Right hindlimb (tissue), 1 donor: ENCODE results near the gene VWA3B.
"Not testable (repeated sequence)": the region's sequence is repeated elsewhere in the genome, so short reads cannot be mapped to it uniquely, and the experiment has no call there.

Source experiments
- DNase-seq: peaks from one replicate; pipeline ENCODE4 v3.0.0-alpha.2; 2018

Gene VWA3B

DNA sequence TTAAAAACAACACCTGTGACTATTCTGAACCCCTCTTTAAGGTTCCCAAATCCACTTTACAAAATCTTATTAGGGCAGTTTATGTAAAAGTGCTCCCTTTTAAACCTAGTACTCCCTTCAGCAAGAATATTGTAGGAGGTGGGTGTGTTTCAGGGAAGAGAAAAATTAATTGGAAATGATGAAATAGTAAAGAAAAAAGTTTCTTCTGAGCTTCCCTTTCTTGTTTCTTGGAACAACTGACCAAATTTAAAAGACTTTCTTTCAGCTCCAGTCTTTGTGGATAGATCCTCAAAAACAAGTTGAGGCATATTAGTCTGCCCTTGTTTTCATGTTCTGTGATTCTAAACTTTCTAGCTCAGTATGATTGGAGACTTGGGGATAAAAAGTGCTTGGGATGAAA lies 3.0 kb downstream of the VWA3B start:
- no peak for DNase-seq

DNA sequence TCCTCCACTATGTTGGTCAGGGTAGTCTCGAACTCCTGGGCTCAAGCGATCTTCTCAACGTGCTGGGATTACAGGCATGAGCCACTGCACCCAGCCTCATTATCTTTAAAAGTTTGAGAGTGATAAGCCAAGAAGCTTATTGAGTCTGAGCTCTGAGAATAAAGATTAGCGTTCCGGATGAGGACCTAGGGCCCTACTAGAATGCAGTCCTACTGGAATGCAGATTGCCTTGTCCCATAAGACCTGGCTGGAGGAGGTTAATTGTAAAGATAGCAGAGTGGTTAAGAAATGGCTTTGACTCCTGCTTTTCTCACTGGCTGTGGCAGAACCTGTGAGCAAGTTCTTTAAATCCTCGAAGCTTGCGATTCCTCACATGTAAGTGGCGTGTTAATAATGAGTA lies 4.0 kb downstream of the VWA3B start:
- no peak for DNase-seq

DNA sequence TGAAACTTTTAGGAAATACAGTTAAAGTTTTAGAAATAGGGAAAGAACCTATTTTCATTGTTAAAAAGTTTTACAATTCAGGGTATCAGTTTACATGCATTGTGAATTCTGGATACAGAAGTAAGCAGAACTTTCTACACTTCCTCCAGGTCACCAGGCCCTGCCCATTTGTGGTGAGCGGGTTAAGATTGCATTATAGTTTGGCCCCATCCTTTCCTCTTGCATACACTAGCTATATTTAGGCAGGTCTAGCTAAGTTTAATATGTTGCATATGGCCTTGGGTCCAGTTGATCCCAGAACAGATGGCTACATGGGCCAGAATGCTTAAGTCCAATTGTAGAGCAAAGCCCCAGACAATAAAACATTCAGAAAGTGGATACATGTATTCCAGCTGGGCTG lies 4.8 kb downstream of the VWA3B start:
- DNase-seq, result no peak

DNA sequence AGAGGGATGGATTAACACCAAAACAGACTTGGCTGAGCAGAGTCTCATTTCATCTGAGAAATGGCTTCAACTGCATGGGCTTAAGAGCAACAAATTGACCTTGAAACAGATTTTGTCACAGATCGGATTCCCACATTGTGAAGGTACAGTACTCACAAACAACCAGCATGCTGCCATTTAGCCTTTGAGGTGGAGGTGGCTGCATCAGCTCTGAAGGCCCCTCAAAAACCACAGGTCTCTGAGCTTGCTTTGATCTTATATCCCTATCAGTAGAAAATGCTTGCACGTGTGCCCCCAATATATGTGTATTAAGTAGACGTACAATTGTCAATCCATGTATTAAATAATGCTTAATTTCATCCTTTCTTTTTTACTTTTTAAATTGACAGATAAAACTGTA lies 6.2 kb downstream of the VWA3B start:
- DNase-seq, result no peak

DNA sequence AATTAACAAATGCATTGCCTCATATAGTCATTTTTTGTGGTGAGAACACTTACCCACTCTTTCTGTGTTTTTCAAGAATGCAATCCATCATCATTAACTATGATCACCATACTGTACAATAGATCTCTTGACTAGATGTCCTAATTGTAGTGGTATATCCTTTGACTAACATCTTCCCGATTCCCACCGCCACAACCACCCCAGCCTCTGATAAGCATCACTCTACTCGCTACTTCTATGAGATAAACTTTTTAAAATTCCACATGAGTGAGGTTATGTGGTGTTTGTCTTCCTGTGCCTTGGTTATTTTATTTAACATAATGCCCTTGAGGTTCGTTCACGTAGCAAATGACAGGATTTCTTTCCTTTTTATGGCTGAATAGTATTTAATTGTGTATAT lies 6.6 kb downstream of the VWA3B start:
- no peak for DNase-seq

DNA sequence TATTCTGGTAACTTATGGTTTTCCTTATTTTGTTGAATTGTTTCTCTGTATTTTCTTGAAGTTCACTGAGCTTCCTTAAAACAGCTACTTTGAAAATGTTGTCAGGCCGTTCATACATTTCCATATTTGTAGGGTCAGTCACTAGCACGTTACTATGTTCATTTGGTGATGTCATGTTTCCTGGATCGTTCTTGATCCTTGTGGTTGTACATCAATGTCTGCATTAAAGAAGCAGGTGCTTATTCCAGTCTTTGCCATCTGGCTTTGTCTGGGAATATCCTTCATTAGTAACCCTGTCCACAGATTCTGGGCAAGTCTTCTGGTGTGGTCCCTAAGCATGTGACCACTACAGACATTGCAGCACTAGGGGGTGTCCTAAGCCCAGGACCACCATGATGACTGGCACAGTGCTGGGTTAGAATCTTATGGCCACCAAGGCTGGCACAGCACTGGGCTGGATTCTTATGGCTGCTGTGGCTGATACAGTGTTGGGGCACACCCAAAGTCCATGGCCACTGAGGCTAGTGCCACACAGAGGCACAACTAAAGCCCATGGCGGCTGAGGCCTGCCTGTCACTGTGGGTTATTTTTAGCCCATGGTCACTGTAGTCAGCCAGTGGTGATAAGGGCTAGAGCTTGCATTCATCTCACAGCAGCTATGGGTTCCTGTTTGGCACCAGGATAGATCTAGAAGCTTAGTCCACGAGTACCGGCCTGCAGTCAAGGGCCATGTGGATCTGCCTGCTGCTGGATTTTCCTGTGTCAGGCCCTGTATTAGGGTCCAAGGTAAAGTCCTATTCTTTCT lies 13.2 kb downstream of the VWA3B start:
- DNase-seq, result no peak

DNA sequence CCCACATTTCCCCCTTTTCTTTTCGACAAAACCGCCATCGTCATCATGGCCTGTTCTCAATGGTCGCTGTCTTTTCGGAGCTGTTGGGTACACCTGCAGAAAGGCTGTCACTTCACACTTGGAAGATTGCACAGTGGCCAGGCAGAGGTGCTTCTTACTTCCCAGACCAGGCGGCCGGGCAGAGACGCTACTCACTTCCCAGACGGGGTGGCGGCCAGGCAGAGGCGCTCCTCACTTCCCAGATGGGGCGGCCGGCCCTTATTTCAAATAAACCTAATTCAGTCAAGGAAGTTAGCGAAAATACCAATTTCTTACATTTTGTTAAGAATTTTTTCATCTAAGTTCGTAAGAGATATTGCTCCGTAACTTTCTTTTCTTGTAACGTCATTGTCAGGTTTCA lies 15.3 kb downstream of the VWA3B start:
- not testable (repeated sequence) for DNase-seq

DNA sequence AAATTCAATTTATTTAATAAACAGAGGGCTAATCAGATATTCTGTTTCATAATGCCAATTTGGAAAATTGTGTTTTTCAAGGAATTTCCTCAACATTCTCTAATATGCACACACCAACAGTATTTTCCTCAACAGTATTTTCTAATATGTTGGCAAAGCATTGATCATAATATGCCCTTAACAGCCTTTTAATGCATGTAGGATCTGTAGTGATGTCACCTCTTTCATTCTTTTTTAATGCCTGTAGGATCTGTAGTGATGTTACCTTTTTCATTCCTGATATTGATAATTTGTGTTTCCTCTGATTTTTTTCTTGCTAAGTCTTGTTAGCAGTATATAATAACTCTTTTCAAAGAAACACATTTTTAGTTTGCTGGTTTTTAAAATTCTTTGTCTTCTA lies 15.9 kb downstream of the VWA3B start:
- DNase-seq, result no peak

DNA sequence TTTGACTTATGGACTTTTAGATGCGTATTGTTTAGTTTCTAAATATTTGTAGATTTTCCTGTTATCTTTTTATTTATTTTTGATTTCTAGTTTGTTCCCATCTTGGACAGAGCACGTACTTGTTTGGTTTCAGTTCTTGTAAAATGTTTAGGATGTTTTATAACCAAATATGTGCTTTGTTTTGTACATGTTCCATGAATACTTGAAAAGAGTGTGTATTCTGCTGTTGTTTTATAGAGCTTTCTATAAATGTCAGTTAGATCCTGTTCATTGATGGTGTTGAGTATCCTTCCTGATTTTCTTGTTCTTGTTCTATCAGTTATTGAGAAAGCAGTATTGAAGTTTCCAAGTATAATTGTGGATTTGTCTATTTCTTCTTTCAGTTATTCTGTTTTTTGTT lies 21.1 kb downstream of the VWA3B start:
- no peak for DNase-seq

DNA sequence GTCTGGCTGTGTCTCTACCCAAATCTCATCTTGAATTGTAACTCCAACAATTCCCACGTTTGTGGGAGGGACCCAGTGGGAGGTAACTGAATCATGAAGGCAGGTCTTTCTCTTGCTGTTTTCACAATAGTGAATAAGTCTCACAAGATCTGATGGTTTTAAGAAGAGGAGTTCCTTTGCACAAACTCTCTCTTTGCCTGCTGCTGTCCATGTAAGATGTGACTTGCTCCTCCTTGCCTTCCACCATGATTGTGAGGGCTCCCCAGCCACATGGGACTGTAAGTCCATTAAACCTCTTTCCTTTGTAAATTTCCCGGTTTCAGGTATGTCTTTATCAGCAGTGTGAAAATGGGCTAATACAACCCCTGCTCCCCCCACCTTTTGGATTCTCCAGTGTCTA lies 23.8 kb downstream of the VWA3B start:
- no peak for DNase-seq

DNA sequence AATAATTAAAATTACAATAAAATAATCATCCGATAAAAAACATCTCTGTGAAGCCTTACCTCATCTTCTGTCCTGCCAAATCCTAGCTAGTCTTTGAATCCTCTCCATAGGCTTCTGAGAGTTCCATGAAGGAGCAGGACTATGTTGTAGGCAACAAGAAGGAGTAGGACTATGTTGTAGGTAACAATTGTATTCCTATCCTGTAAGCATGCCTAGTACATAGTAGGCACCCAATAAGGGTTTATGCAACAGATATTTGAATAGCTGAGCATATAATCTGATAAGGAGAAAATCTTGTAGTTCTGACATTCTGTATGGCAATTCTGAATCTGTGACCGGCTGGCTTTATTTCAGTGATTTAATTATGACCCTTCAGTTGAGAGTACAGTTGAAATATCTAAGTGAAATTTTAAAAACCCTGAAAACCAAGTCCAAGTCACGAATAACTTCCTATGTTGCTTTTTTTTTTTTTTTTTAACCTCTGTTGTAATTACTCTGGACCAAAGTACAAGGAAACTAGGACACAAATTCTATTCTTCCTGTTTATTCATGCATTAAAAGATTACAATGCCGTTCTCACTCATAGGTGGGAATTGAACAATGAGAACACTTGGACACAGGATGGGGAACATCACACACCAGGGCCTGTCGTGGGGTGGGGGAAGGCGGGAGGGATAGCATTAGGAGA lies 27.8 kb downstream of the VWA3B start:
- DNase-seq, result no peak

DNA sequence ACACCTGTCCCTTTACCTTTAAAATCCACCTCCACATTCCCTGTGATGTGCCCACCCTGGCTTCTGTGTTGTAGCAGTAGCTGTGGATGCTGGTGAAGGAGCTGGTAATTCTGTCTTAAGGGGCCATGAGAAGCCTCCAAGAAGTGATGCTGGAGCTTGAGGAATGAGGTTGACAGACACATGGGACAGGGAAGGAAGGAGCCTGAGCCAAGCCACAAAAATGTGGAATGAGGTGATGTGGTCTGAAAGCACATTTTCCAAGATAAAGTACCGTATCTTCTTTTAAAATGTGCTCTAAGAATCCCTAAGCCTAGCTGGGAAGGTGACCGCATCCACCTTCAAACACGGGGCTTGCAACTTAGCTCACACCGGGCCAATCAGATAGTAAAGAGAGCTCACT lies 31.2 kb downstream of the VWA3B start:
- no peak for DNase-seq

DNA sequence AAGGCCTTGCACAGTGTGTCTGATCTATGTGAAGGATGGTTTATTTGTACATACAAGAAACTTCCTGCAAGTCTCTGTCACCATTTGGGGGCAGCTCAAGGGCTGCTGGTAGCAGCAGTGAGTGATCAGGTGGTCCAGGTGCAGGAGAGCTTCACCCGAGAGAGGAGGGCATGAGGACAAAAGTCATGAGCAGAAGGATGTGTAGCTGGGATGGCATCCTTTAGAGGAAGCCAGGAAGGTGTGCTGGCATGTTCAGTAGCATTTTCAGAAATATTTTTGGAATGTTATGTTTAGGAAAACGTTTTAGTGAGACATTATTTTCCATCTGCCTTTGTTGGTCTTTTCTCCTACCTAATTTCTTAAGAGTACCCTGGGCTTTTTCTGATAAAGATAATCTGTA lies 31.9 kb downstream of the VWA3B start:
- no peak for DNase-seq

DNA sequence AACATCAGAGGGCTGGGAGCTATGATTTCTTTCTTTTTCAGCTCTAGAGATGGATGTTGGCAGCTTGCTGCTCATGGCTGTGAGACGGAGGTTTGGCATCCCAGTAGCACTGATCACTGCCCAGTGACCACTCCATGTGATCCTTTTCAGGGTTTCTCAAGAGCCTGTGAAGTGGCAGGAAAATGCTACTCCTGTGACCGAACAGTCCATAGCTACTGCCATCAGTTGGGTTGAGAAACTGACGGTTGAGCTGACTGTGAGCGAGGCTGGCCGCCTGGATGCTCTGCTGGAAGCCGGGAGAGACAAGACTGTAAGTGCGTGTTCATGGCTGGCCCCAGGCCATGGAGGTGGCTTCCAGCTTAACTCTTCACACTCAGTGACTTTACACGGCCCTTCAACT lies 34.2 kb downstream of the VWA3B start:
- DNase-seq, result no peak

DNA sequence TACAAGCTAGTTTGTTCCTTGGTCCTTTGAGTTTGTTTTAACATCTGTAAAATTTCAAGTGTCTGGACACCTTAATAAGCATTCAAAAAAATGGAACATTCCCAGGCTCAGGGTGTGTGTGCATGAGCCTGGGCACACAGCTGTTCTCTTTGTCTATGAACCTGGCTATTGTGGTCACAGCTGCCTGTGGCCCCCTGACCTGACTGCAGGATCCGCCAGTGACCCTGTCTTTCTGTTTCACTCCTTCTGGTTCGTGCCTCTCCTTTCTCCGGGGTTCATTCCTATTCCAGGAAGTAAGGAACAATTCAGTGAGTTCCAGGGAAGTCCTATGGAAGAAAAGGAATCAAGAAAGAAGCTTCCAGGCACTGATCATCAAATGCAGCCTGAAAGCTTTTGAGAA lies 35.6 kb downstream of the VWA3B start:
- no peak for DNase-seq

DNA sequence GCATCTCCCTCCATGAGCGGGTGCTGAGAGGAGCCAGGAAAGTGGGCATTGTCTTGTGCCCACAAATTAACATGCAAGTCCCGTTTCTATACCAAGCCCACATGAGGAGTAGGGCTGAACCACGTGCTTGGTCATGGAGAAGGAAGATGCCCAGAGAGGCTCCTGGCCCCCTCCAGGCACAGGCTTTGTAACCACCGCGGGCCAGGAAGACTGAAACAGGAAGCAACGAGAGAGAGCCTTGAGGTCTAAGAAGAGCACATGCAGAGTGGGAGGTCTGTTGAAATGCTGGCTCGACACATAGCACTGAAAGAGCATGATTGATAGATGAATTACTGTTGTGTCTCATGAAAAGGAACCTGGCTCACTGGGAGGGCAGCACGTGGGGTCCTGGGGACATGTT lies 36.3 kb downstream of the VWA3B start:
- DNase-seq, result no peak

DNA sequence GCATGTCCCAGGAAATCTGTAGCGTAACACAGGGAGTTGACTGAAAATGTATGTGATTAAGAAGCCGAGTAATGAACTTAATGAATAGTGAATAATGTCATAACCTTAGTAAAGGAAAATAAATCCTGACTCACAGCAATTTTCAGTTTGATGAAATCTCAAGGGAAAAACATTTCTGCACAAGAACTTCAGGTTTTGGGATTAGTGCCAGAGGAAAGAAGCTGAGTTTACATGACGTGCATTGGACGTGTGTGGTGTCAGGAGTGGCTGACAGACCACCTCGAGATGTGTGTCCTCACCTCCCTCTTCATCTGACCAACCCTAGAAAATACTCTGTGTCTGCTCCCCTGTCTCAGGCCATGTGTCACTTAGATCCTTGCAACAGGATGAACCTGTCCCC lies 39.1 kb downstream of the VWA3B start:
- DNase-seq, result no peak

DNA sequence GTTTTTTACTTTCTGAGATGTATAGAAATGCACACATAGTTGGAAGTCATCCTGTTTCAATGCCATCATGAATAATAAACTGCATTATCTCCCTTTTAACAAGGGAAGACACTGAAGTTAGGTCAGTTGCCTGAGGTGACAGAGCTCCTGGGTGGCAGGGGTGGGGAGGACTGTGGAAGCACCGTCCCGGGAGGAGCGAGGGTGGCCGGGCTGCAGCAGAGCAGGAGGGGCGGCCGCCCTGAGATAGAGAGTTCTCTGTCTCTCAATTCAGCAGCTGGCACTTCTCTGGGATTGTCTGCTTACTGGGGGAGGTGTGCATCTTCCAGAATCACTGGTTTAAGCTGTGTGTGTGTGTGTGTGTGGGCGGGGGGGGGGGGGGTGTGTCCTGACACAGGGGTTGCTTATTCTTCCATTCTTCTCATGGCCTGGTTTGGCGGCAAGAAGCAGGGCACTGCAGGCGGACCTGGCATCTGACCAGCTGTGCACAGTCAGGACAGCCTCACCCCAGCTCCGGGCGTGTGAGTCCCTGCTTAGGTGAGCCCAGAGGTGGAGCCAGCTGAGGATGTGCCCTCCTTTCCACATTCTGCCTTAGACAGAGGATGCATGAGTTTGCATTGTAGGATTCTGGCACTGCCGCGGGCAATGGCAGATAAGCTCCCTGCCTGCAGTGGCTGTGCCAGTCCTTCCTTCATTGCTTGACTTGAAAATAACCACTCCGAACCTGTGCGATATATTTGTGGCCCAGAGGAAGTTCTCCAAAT lies 40.4 kb downstream of the VWA3B start:
- no peak for DNase-seq

DNA sequence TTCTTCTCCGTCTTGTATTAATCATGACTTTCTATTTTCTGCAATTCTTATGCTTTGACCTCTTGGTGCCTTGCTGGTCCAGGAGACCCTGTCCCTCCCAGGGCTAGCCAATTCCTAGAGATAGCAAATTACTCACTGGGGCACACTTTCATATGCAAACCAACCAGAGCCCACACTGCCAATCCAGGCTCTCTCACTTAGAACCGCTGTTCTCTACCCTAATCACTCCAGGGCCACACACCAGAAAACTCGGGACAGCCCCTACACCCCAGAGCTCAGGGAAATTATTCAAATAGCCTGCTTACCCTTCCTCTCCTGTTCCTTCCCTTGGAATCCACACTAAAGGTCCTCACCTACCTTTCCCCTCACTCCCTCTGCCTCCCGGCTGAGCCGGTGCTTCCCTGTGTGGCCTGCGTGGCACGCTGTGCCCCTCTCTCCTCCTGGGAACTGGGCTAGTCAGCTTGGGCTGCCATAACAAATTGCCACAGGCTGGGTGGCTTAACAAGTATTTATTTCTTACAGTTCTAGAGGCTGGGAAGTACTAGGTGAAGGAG lies 41.7 kb downstream of the VWA3B start:
- DNase-seq, result no peak

DNA sequence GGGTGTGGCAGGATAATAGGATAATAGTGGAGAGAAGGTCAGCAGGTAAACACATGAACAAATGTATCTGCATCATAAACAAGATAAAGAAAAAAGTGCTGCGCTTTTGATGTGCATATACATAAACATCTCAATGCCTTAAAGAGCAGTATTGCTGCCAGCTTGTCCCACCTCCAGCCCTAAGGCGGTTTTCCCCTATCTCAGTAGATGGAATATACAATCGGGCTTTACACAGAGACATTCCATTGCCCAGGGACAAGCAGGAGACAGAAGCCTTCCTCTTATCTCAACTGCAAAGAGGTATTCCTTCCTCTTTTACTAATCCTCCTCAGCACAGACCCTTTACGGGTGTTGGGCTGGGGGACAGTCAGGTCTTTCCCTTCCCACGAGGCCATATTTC lies 43.1 kb downstream of the VWA3B start:
- not testable (repeated sequence) for DNase-seq

DNA sequence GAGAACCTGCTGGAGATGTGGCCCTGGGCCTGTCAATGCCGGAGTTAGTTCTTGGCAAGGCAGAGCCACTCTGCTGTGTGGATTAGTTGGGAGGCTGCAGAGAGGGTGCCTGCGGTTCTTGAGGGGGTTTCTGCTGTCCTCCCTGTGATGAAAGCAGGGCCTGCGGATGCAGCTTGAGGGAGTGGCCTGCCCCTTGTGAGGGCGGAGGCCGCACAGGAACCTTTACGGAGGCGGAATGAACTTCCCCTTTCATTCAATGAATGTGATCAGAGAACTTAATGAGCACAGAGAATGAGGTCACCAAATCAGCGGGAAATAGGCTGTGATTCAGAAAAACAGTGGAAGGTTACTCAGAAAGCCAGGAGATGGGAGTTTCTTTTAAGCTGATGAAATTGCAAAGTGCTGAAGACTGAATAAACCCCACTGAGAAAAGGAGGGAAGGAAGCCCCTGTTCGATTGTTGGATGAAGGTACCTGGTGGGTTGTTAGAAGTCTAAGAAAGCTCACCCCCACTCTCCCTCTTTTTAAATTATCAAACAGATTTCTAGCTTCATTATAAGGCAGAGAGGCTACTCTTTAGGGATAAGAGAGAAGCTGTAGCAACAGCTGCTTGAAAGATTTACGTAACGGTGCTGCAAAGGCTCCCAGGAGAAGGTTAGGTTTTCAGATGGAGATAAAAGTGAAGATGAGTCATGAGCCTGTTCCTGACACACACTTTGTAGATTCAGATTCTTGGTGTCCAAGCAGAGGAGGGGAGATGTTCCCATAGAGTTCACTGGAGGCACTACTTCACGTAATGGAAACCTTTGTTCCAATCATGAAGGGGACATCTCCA lies 47.4 kb downstream of the VWA3B start:
- peak; percentile 61 for DNase-seq

DNA sequence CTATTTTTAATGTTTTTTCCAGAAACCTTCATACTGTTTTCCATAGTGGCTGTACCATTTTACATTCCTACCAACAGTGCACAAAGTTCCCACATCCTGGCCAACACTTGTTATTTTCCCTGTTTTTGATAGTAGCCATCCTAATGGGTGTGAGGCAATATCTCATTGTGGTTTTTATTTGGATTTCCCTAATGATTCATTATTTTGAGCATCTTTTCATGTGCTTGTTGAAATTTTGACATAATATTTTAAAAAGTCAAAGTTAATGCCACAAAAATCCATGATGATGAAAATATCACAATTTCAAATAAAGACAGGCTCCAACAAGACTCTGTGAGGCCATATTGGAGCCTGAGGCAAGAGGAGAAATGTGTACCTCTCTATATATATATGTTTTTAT lies 50.2 kb downstream of the VWA3B start:
- DNase-seq, result no peak

DNA sequence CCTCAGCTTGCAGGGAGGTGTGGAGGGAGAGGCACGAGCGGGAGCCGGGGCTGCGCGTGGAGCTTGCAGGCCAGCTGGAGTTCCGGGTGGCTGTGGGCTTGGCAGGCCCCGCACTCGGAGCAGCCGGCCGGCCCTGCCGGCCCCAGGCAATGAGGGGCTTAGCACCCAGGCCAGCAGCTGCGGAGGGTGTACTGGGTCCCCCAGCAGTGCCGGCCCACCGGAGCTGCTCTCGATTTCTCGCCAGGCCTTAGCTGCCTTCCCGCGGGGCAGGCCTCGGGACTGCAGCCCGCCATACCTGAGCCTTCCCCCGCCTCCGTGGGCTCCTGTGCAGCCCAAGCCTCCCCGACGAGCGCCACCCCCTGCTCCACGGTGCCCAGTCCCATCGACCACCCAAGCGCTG lies 52.0 kb downstream of the VWA3B start:
- not testable (repeated sequence) for DNase-seq
